22Rv1 (cell line): ENCODE data around the gene BPIFB1.

ENCODE experiments used
- ZFX ChIP-seq: fragments of 450-650 bp; IDR thresholded peaks from 2 replicates; pipeline ENCODE4 v1.6.1; 2017; ENCODE audit warnings: antibody characterized with exemption, borderline replicate concordance
- TF ChIP-seq, protein P1 (sequence below): fragments of 450-650 bp; IDR thresholded peaks from 2 replicates; pipeline ENCODE4 v1.5.1; 2017; ENCODE audit warnings: mild to moderate bottlenecking

DNA sequence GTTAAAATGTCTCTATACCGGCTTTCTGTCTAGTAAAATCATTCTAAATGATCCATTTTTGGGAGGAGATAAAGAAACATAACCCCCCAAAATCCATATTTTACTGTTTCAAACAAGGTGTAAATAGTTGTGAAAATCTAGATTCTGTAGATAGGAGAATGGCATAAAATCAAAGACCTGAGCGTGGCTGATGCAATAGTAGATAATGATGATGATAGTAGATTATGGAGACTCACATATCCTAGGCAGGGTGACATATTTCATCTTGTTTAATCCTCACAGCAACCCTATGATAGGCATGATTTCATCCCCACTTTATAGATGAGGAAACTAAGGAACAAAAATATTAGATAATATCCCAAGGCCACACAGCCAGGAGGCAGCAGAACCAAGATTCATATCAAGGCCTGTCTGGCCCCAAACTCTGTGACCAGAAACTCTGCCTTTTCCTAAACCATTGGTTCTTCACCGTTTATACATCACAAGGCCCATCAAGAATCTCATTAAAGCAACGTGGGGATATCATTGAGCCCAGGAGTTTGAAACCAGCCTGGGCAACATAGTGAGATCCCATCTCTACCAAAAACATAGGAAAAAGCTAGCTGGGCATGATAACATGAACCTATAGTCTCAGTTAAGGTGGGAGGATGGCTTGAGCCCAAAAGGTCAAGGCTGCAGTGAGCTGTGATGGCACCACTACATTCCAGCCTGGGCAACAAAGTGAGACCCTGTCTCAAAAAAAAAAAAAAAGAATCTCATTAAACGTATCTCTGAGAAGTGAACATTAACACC is 55.6 kb downstream of the BPIFB1 start:
- TF ChIP-seq, protein P1, sequence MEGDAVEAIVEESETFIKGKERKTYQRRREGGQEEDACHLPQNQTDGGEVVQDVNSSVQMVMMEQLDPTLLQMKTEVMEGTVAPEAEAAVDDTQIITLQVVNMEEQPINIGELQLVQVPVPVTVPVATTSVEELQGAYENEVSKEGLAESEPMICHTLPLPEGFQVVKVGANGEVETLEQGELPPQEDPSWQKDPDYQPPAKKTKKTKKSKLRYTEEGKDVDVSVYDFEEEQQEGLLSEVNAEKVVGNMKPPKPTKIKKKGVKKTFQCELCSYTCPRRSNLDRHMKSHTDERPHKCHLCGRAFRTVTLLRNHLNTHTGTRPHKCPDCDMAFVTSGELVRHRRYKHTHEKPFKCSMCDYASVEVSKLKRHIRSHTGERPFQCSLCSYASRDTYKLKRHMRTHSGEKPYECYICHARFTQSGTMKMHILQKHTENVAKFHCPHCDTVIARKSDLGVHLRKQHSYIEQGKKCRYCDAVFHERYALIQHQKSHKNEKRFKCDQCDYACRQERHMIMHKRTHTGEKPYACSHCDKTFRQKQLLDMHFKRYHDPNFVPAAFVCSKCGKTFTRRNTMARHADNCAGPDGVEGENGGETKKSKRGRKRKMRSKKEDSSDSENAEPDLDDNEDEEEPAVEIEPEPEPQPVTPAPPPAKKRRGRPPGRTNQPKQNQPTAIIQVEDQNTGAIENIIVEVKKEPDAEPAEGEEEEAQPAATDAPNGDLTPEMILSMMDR = no peak
- TF ChIP-seq ZFX = no peak
